ENCODE data around the gene AARSD1.
A peak's percentile ranks its signal among the peaks of the same experiment; 100 is the strongest.
"Not testable (repeated sequence)": the region's sequence is repeated elsewhere in the genome, so short reads cannot be mapped to it uniquely, and the experiment has no call there.

Gene AARSD1

DNA sequence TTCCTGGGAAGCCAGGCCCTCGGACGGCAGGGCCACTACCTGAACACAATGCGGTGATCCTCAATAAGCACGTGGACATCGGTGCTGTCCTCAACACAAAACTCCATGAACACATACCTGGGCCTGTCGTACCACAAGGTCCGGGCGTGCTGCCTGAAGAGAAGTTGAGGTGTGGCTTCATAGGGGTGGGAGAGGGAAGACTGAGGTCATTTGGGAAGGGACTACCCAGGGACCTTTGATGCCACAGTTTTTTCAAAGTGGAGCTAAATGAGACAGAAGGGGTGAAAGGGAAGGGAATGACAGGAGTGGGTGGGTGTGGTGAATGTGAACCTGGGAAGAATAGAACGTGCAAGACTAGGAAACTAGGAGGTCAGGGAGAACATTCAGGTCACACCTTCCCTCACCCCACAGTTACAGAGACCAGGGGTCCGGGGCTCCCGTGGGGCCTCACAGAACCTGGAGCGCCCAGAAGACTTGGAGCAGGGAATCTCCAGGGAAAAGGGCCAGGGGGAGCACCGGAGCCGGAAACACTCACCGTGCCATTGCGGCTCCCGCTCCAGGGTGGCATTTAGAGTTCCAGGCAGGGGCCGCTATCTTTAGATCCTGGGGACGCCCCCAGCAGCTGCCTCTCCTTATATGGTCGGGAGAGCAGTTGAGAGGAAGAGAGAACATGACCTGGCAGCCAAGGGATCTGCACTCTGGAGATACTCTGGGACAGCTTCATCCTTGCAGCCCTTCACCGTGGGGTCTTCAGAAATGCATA is 15.4 kb upstream of the AARSD1 start, which contains the start of gene PTGES3L:
Gene PTGES3L (minus strand): TSS at position 570 of the 763 bp plus-strand sequence. CDS start 27 bp downstream, at position 543.
- H3K9me3 ChIP-seq (ENCODE audit: severe bottlenecking) = no peaks in the 10 kb centered on the region
- peaks cover 22% of the 10 kb centered on the region for H3K36me3 ChIP-seq
- peak; percentile 88 for DNase-seq
- H3K4me3 ChIP-seq (ENCODE audit: low read depth, low read length) = peak within 1 kb of the TSS; percentile 51
- no peaks in the 10 kb centered on the region for H3K27me3 ChIP-seq (ENCODE audit: insufficient read depth, low read depth, severe bottlenecking)
- H3K27ac ChIP-seq = peak within 1 kb of the TSS; percentile 82
- TF ChIP-seq, protein P1, sequence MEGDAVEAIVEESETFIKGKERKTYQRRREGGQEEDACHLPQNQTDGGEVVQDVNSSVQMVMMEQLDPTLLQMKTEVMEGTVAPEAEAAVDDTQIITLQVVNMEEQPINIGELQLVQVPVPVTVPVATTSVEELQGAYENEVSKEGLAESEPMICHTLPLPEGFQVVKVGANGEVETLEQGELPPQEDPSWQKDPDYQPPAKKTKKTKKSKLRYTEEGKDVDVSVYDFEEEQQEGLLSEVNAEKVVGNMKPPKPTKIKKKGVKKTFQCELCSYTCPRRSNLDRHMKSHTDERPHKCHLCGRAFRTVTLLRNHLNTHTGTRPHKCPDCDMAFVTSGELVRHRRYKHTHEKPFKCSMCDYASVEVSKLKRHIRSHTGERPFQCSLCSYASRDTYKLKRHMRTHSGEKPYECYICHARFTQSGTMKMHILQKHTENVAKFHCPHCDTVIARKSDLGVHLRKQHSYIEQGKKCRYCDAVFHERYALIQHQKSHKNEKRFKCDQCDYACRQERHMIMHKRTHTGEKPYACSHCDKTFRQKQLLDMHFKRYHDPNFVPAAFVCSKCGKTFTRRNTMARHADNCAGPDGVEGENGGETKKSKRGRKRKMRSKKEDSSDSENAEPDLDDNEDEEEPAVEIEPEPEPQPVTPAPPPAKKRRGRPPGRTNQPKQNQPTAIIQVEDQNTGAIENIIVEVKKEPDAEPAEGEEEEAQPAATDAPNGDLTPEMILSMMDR (IDR thresholded peaks at IDR 0.05; ENCODE audit: low read depth, low read length) = no peak

DNA sequence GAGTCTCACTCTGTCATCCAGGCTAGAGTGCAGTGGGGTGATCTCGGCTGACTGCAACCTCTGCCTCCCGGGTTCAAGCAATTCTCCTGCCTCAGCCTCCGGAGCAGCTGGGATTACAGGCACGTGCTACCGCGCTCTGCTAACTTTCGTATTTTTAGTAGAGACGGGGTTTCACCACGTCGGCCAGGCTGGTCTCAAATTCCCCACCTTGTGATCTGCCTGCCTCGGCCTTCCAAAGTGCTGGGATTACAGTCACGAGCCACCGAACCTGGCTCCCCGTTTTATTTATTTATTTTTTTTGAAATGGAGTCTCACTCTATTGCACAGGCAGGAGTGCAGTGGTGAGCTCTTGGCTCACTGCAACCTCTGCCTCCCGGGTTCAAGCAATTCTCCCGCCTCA is 11.4 kb upstream of the AARSD1 start:
- H3K27me3 ChIP-seq (ENCODE audit: insufficient read depth, low read depth, severe bottlenecking); H3K27ac ChIP-seq; H3K9me3 ChIP-seq (ENCODE audit: severe bottlenecking); H3K36me3 ChIP-seq; DNase-seq; H3K4me3 ChIP-seq (ENCODE audit: low read depth, low read length): not testable (repeated sequence)

DNA sequence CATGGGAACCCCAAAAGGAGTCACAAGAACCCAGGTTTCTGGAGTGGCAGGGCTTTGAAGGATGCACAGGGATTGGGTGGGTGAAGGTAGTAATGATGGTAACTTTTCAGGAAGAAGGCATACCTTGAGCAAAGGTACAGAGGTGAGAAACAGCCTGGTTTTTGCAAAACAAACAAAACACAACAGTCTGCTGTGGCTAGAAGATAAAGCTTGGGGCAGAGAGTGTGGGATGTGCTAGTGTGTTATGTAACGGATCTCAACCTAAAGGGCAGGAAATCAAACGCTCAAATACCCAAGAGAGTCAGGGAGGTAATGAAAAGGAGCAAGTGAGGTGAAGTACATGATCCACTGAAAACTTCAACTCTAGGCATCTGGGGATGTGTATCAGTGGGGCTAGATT is 11.0 kb upstream of the AARSD1 start:
- H3K9me3 ChIP-seq (ENCODE audit: severe bottlenecking) = no peaks in the 10 kb centered on the region
- DNase-seq = no peak
- no peak overlapping the region for H3K4me3 ChIP-seq (ENCODE audit: low read depth, low read length)
- TF ChIP-seq, protein P1 (IDR thresholded peaks at IDR 0.05; ENCODE audit: low read depth, low read length) = no peak
- H3K27me3 ChIP-seq (ENCODE audit: insufficient read depth, low read depth, severe bottlenecking) = no peaks in the 10 kb centered on the region
- peaks cover 3% of the 10 kb centered on the region for H3K36me3 ChIP-seq
- no peak overlapping the region for H3K27ac ChIP-seq

DNA sequence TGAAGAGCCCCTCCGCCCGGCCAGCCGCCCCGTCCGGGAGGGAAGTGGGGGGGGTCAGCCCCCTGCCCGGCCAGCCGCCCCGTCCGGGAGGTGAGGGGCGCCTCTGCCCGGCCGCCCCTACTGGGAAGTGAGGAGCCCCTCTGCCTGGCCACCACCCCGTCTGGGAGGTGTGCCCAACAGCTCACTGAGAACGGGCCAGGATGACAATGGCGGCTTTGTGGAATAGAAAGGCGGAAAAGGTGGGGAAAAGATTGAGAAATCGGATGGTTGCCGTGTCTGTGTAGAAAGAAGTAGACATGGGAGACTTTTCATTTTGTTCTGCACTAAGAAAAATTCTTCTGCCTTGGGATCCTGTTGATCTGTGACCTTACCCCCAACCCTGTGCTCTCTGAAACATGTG is 9.1 kb upstream of the AARSD1 start:
- H3K27me3 ChIP-seq (ENCODE audit: insufficient read depth, low read depth, severe bottlenecking); H3K36me3 ChIP-seq; H3K27ac ChIP-seq; H3K4me3 ChIP-seq (ENCODE audit: low read depth, low read length); H3K9me3 ChIP-seq (ENCODE audit: severe bottlenecking); DNase-seq: not testable (repeated sequence)

DNA sequence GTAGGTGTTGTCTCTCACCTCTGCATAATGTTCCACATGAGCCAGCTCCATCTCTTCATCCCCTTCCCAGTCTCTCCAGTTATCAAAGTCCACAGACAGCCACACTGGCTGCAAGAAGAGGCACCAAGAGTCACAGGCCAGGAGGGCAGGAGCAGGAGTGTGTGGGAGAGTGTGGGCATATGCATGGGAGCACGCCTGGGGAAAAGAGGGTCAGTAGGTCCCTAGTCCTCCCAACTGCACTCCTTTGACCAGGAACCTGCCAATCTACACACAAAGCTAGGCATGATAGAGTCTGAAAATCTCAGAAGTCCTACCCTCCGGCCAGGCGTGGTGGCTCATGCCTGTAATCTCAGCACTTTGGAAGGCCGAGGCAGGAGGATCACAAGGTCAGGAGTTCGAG is 7.3 kb upstream of the AARSD1 start:
- H3K4me3 ChIP-seq (ENCODE audit: low read depth, low read length) = no peak overlapping the region
- no peak for DNase-seq
- TF ChIP-seq, protein P1 (IDR thresholded peaks at IDR 0.05; ENCODE audit: low read depth, low read length) = no peak
- no peak overlapping the region for H3K27ac ChIP-seq
- H3K9me3 ChIP-seq (ENCODE audit: severe bottlenecking) = no peaks in the 10 kb centered on the region
- no peaks in the 10 kb centered on the region for H3K27me3 ChIP-seq (ENCODE audit: insufficient read depth, low read depth, severe bottlenecking)
- no peaks in the 10 kb centered on the region; the same call in 1 of the 2 replicates for H3K36me3 ChIP-seq

DNA sequence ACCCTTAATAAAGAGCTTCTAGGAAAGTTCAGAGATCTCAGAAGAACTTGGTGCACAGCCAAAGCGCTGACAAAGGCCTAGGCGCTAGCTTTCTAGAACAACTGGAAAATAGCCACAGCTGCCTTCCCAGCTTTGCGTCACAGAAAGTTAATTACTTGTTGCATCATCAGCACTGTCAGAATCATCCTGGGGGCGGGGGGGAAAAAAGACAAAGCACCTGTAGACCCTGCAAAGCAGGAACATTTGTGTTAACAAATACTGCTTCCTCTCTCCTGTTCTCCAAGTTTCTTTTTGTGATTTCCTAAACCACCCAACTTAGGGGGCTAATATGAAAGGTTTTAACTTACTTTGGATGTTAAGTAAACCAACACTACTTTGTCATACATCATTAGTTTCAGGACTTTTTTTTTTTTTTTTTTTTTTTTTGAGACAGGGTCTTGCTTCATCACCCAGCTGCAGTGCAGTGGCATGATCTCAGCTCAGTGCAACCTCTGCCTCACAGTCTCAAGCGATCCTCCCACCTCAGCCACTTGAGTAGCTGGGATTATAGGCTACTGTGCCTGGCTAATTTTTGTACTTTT is 4.8 kb upstream of the AARSD1 start:
- Histone ChIP-seq H3K4me3 (ENCODE audit: low read depth, low read length) (no peak overlapping the region), H3K36me3 (no peaks in the 10 kb centered on the region; the same call in 1 of the 2 replicates), H3K27me3 (ENCODE audit: insufficient read depth, low read depth, severe bottlenecking) (no peaks in the 10 kb centered on the region), H3K9me3 (ENCODE audit: severe bottlenecking) (no peaks in the 10 kb centered on the region), H3K27ac (no peak overlapping the region)
- TF ChIP-seq, protein P1 (IDR thresholded peaks at IDR 0.05; ENCODE audit: low read depth, low read length) = no peak
- no peak for DNase-seq
